Naive thymus-derived CD8-positive, alpha-beta T cell (primary cell): ENCODE data around the gene PRRC2A. TPM values are rescaled to one million over a fixed set of nuclear protein-coding genes. Genes with fewer than 3 reads are reported as not detected.

Experiments
- ATAC-seq, 2 donors: fragments of 150-1000 bp; cut with Tn5 transposase in 1 of 2; sonication (Bioruptor Pico), chemical (Tn5 transposase) in 1 of 2; 1 replicate in 1 of 2; 2 replicates in 1 of 2; pipeline ENCODE4 v1.10.0; 2021; ENCODE audit warnings: mild to moderate bottlenecking in 2 of 2, moderate library complexity in 2 of 2
- POLR2A ChIA-PET: fragments of 350-600 bp; sonication (Branson Sonifier 250); formaldehyde crosslinking; loops from one replicate; lab custom pipeline; 2021; ENCODE audit warnings: antibody characterized with exemption; lab: Charles Lee
- DNase-seq, 10 donors: peaks; one replicate each; pipeline versions ENCODE4 v3.0.0 to v3.0.0-alpha.2; 2020 to 2022
- H3K27ac Mint-ChIP-seq, 10 donors: one replicate each; pipeline ENCODE4 v1.8.0; 2020 to 2022; ENCODE audit warnings: mild to moderate bottlenecking in 10 of 10, mixed read lengths in 10 of 10, moderate library complexity in 4 of 10, inconsistent platforms in 1 of 10
- H3K27me3 Mint-ChIP-seq, 5 donors: one replicate each; pipeline ENCODE4 v1.8.0; 2021 to 2022; ENCODE audit warnings: mixed read lengths in 5 of 5
- H3K36me3 Mint-ChIP-seq, 3 donors: one replicate each; pipeline ENCODE4 v1.8.0; 2020 to 2022; ENCODE audit warnings: mixed read lengths in 3 of 3, mild to moderate bottlenecking in 2 of 3, inconsistent platforms in 1 of 3
- H3K4me1 Mint-ChIP-seq, 4 donors: one replicate each; pipeline ENCODE4 v1.8.0; 2021 to 2022; ENCODE audit warnings: mixed read lengths in 4 of 4
- H3K4me3 Mint-ChIP-seq, 10 donors: one replicate each; pipeline ENCODE4 v1.8.0; 2020 to 2022; ENCODE audit warnings: mild to moderate bottlenecking in 10 of 10, mixed read lengths in 10 of 10, moderate library complexity in 6 of 10, inconsistent platforms in 1 of 10
- H3K9me3 Mint-ChIP-seq, 9 donors: one replicate each; pipeline ENCODE4 v1.8.0; 2020 to 2022; ENCODE audit warnings: mixed read lengths in 9 of 9, mild to moderate bottlenecking in 3 of 9, inconsistent platforms in 1 of 9, moderate library complexity in 1 of 9
- polyA plus RNA-seq, 3 donors: library from polyadenylated mRNA; unstranded; fragments of 300-500 nt; fragmentation: Illumina TruSeq; gene quantifications; one replicate each; pipeline ENCODE4 v1.2.3, GENCODE V29; 2021
- total RNA-seq, 8 experiments: library from RNA in 2 of 8; stranded (reverse) in 2 of 8; gene quantifications; one replicate each; pipeline ENCODE4 v1.2.3 and lab custom pipeline; 2021 to 2026

The PRRC2A gene
- total and polyA plus RNA-seq, 5 experiments from 2014 or later = 4.5 to 230 (median 7.1) TPM

DNA sequence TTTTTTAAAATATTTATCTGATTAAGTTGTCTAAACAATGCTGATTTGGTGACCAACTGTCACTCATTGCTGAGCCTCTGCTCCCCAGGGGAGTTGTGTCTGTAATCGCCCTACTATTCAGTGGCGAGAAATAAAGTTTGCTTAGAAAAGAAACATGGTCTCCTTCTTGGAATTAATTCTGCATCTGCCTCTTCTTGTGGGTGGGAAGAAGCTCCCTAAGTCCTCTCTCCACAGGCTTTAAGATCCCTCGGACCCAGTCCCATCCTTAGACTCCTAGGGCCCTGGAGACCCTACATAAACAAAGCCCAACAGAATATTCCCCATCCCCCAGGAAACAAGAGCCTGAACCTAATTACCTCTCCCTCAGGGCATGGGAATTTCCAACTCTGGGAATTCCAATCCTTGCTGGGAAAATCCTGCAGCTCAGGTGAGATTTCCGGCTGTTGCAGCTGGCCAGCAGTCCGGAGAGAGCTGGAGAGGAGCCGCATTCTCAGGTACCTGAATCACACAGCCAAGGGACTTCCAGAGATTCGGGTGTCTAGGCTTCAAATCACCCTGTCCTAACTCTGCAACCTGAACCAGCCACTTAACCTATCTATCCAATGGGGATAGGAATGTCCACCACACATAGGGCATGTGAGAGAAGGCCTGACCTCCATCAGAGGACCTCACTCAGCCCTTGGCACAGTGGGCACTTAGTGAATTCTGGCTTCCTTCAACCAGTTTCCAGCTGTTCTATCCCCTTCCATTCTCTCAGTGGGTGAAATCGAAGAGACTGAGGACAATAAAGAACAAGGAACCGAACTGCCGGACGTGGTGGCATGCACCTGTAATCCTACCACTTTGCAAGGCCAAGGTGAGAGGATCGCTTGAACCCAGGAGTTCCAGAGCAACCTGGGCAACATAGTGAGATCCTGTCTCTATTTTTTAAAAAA, 42.1 kb upstream of the PRRC2A start:
- DNase-seq (peak in 1 of 10 donors; percentile 22), ATAC-seq (no peak)
- Mint-ChIP-seq H3K4me1 (peaks cover 40 to 87% (median 80%) of the 10 kb centered on the region in 4 donors), H3K4me3 (peak overlapping the region in 9 of 10 donors; percentile 6 to 99 (median 76)), H3K27me3 (no peaks in the 10 kb centered on the region), H3K9me3 (no peaks in the 10 kb centered on the region), H3K27ac (peak overlapping the region in 9 of 10 donors; percentile 85 to 100 (median 91)), H3K36me3 (peaks cover 7 to 12% (median 11%) of the 10 kb centered on the region in 3 donors)
- POLR2A ChIA-PET = interaction anchor here (0.6 to 38.0 kb wide), 6 partner anchors 7 to 394 kb away, joined by 3 to 1584 read pairs (median 36); partner anchors contain the start of genes ATP6V1G2, DXO, LST1 and LTA

- no peaks in the 10 kb centered on the region for H3K9me3 Mint-ChIP-seq
- H3K4me1 Mint-ChIP-seq = peaks cover 34 to 87% (median 76%) of the 10 kb centered on the region in 4 donors
- H3K36me3 Mint-ChIP-seq = peaks cover 7 to 12% (median 11%) of the 10 kb centered on the region in 3 donors
- H3K27me3 Mint-ChIP-seq = no peaks in the 10 kb centered on the region
- DNase-seq (peak in 1 of 10 donors; percentile 24), ATAC-seq (no peak)
- POLR2A ChIA-PET = interaction anchor here (1.2 to 38.0 kb wide), 5 partner anchors 6 to 42 kb away, joined by 3 to 1584 read pairs (median 68); partner anchors contain the start of genes ATP6V1G2, LST1, LTA and LTB
- peak overlapping the region; percentile 85 to 100 (median 95) for H3K27ac Mint-ChIP-seq
- peak overlapping the region in 9 of 10 donors; percentile 56 to 99 (median 98) for H3K4me3 Mint-ChIP-seq
Measured at GRCh38 chr6:31579119-31579505, 41.4 kb upstream of the PRRC2A start.

- peak overlapping the region; percentile 97 to 100 (median 99) for H3K4me3 Mint-ChIP-seq
- peaks cover 31 to 87% (median 74%) of the 10 kb centered on the region in 4 donors for H3K4me1 Mint-ChIP-seq
- H3K36me3 Mint-ChIP-seq = peaks cover 7 to 12% (median 11%) of the 10 kb centered on the region in 3 donors
- ATAC-seq = no peak
- POLR2A ChIA-PET = interaction anchor here (0.6 to 38.0 kb wide), 13 partner anchors 6 to 250 kb away, joined by 3 to 1584 read pairs (median 26); partner anchors contain the start of genes ATP6V1G2, BAG6, C6orf47 and DDX39B
- peak overlapping the region; percentile 92 to 100 (median 98) for H3K27ac Mint-ChIP-seq
- H3K27me3 Mint-ChIP-seq = no peaks in the 10 kb centered on the region
- peak in 1 of 10 donors; percentile 55 for DNase-seq
- H3K9me3 Mint-ChIP-seq = no peaks in the 10 kb centered on the region
Measured at GRCh38 chr6:31579546-31580437, 40.7 kb upstream of the PRRC2A start.

DNA sequence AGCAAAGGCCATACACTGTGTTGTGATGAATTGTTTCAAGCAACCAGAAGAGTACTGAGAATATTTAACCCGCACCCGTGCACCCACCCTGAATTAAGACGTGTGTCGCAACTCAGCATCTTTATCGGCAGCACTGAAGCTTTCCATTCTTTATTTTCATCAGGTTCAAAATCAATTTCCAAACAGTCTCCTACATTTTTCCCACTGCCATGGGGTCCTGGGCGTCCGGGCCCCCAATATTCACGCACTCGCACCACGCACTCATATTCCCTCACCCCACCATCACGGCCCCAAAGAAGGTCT, 40.1 kb upstream of the PRRC2A start:
- peaks cover 32 to 87% (median 73%) of the 10 kb centered on the region in 4 donors for H3K4me1 Mint-ChIP-seq
- no peaks in the 10 kb centered on the region for H3K9me3 Mint-ChIP-seq
- POLR2A ChIA-PET = interaction anchor here (0.6 to 38.0 kb wide), 15 partner anchors 5 to 307 kb away, joined by 3 to 1584 read pairs (median 20); partner anchors contain the start of genes ATP6V1G2, BAG6, CSNK2B and DDX39B
- peaks cover 7 to 12% (median 11%) of the 10 kb centered on the region in 3 donors for H3K36me3 Mint-ChIP-seq
- ATAC-seq (no peak), DNase-seq (no peak)
- no peaks in the 10 kb centered on the region for H3K27me3 Mint-ChIP-seq
- peak overlapping the region; percentile 92 to 100 (median 98) for H3K27ac Mint-ChIP-seq
- H3K4me3 Mint-ChIP-seq = peak overlapping the region; percentile 97 to 100 (median 99)

DNA sequence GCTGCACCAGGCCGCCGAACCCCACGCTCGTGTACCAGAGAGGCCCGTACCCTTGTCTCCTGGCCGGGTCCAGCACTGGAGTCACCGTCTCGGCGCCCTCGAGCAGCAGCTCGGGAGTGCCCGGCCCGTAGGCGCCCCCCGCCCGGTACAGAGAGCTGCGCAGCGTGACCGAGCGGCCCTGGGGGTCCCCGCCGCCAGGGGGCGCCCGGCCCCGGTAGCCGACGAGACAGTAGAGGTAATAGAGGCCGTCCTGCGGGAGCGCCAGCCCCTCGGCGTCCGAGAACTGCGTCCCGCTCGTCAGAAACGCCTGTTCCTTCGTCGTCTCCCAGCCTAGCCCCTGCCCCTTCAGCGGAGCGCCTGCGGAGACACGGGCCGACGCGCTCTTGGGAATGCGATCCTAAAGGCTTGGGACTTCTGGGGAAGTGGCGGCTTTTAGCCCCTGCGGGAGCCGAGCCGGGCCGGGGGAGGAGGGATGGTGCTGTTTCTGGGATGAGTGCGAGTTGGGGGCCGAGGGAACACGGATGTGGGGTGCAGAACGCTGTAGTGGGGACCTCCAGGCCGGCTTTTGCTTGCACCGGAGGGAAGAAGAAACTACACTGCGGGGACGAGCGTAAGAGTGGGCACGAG, 39.6 kb upstream of the PRRC2A start:
- H3K4me1 Mint-ChIP-seq = peaks cover 32 to 87% (median 73%) of the 10 kb centered on the region in 4 donors
- H3K4me3 Mint-ChIP-seq = peak overlapping the region; percentile 97 to 100 (median 99)
- H3K27me3 Mint-ChIP-seq = no peaks in the 10 kb centered on the region
- no peaks in the 10 kb centered on the region for H3K9me3 Mint-ChIP-seq
- peak; percentile 79 for ATAC-seq
- peak; percentile 77 to 95 (median 90) for DNase-seq
- H3K27ac Mint-ChIP-seq = peak overlapping the region; percentile 92 to 100 (median 98)
- POLR2A ChIA-PET = interaction anchor here (0.5 to 38.0 kb wide), 18 partner anchors 5 to 306 kb away, joined by 3 to 1584 read pairs (median 6); partner anchors contain the start of genes ATP6V1G2, BAG6, CSNK2B and DDX39B
- H3K36me3 Mint-ChIP-seq = peaks cover 7 to 12% (median 11%) of the 10 kb centered on the region in 3 donors

DNA sequence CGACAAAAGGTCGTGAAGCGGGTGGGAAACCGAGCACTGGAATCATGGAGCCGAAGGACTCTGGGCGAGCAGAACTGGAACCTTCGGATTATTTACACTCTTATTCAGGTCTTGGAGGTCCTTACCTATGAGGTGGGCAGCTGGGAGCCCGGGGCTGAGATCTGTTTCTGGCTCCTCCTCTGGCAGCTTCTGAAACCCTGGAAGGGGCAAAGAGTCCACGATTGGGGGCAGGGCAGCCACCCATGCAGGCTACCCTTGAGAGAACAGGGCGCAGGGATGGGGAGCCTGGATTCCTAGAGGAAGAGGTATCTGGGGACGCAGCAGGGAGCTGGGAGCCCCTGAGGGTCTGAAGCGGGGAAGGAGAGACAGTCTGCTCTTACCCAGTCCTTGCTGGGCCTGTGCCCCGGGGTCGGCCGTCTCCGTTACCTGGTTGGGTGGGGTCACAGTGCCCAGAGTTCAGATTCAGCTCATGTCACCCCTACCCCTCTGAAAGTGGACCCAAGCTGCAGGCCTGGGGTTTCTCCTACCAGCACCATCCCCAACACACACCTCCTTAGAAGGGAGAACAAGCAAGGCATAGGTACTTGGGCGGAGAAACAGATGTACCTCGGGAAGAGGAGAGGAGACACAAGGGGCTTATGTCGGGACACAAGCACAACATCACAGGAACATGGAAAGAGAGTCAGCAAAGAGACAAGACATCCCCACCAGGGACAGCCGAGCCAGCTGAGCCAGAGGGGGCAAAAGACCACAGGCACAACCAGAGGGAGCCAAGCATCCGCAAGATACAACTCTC, 38.9 kb upstream of the PRRC2A start:
- POLR2A ChIA-PET = interaction anchor here (0.9 to 38.0 kb wide), 19 partner anchors 4 to 1390 kb away, joined by 3 to 1584 read pairs (median 8); partner anchors contain the start of genes ATP6V1G2, BAG6, DDX39B and GPANK1
- Mint-ChIP-seq H3K9me3 (no peaks in the 10 kb centered on the region), H3K36me3 (peaks cover 7 to 12% (median 11%) of the 10 kb centered on the region in 3 donors), H3K27ac (peak overlapping the region; percentile 92 to 100 (median 98)), H3K4me3 (peak overlapping the region; percentile 97 to 100 (median 99)), H3K4me1 (peaks cover 31 to 87% (median 73%) of the 10 kb centered on the region in 4 donors), H3K27me3 (no peaks in the 10 kb centered on the region)
- ATAC-seq = no peak
- peak in 2 of 10 donors; percentile 10 to 27 for DNase-seq

GRCh38 chr6:31582230-31582643, 38.3 kb upstream of the PRRC2A start, which contains the start of gene LTB:
LTB (minus strand) TSS chr6:31582424; CDS start chr6:31582417, 7 bp downstream.
- DNase-seq (peak; percentile 44 to 84 (median 75)), ATAC-seq (peak; percentile 53 to 72)
- POLR2A ChIA-PET = interaction anchor here (0.7 to 38.0 kb wide), 18 partner anchors 3 to 1390 kb away, joined by 3 to 1584 read pairs (median 8); partner anchors contain the start of genes ATP6V1G2, BAG6, DDX39B and GPANK1
- H3K27me3 Mint-ChIP-seq = no peaks in the 10 kb centered on the region
- peak within 1 kb of the TSS; percentile 97 to 100 (median 99) for H3K4me3 Mint-ChIP-seq
- no peaks in the 10 kb centered on the region for H3K9me3 Mint-ChIP-seq
- peaks cover 37 to 87% (median 73%) of the 10 kb centered on the region in 4 donors for H3K4me1 Mint-ChIP-seq
- H3K36me3 Mint-ChIP-seq = peaks cover 7 to 12% (median 11%) of the 10 kb centered on the region in 3 donors
- H3K27ac Mint-ChIP-seq = peak within 1 kb of the TSS; percentile 92 to 100 (median 98)

DNA sequence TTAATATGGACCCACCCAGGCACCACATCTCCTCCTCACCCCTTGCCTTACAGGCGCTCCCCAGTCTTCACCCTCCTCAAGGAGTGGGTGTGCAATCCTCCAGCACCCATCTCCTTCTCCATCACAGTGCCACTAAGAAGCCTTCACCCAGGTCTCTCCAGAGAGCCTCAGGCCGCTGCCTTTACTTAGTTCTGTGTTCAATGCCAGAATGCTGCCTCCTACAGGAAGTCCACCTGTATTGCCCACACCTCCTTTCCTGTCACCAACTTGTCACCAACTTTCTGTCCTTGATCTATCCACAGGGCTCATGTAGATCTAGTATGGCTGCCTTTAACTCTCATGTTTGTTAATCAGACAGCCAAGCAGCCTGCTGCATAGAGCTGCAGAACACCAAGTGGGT, 35.0 kb upstream of the PRRC2A start:
- H3K4me3 Mint-ChIP-seq = peak overlapping the region; percentile 51 to 89 (median 83)
- peak overlapping the region; percentile 92 to 100 (median 98) for H3K27ac Mint-ChIP-seq
- POLR2A ChIA-PET = interaction anchor here (0.5 to 38.0 kb wide), 9 partner anchors 0 to 1387 kb away, joined by 3 to 1584 read pairs (median 9); partner anchors contain the start of genes BAG6, DDX39B, LST1 and LTA
- DNase-seq (peak in 4 of 10 donors; percentile 30 to 67 (median 50)), ATAC-seq (peak; percentile 6 to 28)
- H3K9me3 Mint-ChIP-seq = no peaks in the 10 kb centered on the region
- H3K4me1 Mint-ChIP-seq = peaks cover 39 to 81% (median 74%) of the 10 kb centered on the region in 4 donors
- peaks cover 7 to 15% (median 9%) of the 10 kb centered on the region in 3 donors for H3K36me3 Mint-ChIP-seq
- H3K27me3 Mint-ChIP-seq = no peaks in the 10 kb centered on the region

DNA sequence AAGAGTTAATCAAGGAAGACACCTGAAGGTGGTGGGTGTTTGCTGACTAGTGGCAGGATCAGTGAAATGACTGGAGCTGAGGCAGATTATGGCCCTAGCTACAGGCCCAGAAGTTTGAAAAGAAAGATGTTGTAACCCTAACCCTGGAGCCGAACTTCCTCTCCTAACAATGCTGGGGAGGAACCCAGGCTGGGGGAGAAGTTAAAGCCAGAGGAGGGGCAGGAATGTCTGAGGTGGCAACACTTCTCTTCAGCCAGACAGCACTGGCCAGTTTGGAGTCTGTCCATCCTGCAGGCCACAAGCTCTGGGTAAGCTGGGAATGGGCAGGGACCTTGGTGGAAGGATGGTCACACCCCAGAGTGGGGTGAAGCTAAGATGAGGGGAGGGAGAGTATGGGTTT, 34.5 kb upstream of the PRRC2A start, which contains the start of gene LST1:
Gene LST1, plus strand, starts transcription at position 270 of the 400 bp plus-strand sequence. CDS start 1,023 bp downstream, outside the sequence.
- ATAC-seq = no peak
- POLR2A ChIA-PET = interaction anchor here (0.5 to 38.0 kb wide), 10 partner anchors 1 to 1386 kb away, joined by 3 to 1584 read pairs (median 6); partner anchors contain the start of genes BAG6, DDX39B, LST1 and LTA
- Mint-ChIP-seq H3K27ac (peak within 1 kb of the TSS; percentile 92 to 100 (median 98)), H3K27me3 (no peaks in the 10 kb centered on the region), H3K4me1 (peaks cover 37 to 84% (median 76%) of the 10 kb centered on the region in 4 donors), H3K9me3 (no peaks in the 10 kb centered on the region), H3K4me3 (peak within 1 kb of the TSS; percentile 51 to 89 (median 83)), H3K36me3 (peaks cover 4 to 13% (median 5%) of the 10 kb centered on the region in 3 donors)
- peak in 1 of 10 donors; percentile 16 for DNase-seq
